ENCODE measurements around the gene HUNK. TPM values are rescaled to one million over a fixed set of nuclear protein-coding genes. Genes with fewer than 3 reads are reported as not detected.
A peak's percentile ranks its signal among the peaks of the same experiment; 100 is the strongest.

HUNK gene
- total RNA-seq, 1 experiment from 2014 or later = 7.0 TPM

- Mint-ChIP-seq H3K4me1 (peaks cover 46% of the 10 kb centered on the region), H3K27me3 (ENCODE audit: low read depth) (no peaks in the 10 kb centered on the region), H3K4me3 (no peak overlapping the region), H3K27ac (peak overlapping the region; percentile 78; the same call in 1 of the 2 replicates), H3K36me3 (no peaks in the 10 kb centered on the region), H3K9me3 (no peaks in the 10 kb centered on the region)
- CTCF ChIA-PET = interaction anchor here (0.9 to 2.2 kb wide), 4 partner anchors 13 to 285 kb away, joined by 3 to 8 read pairs (median 4); no protein-coding TSS in a partner anchor
- DNase-seq (ENCODE audit: low spot score) = no peak
- peak; percentile 38 for ATAC-seq
- POLR2A ChIA-PET = interaction anchor here (1.3 kb wide), 1 partner anchor 22 kb away, joined by 5 read pairs; the partner anchor contains the start of gene HUNK
- TF ChIP-seq RORB (CRISPR knock-in tag; IDR thresholded peaks at IDR 0.05) (no peak), ATF2 (CRISPR knock-in tag; IDR thresholded peaks at IDR 0.05; ENCODE audit: borderline replicate concordance, low read depth) (no peak), ZMAT4 (CRISPR knock-in tag; IDR thresholded peaks at IDR 0.05) (no peak), ZNF396 (CRISPR knock-in tag; IDR thresholded peaks at IDR 0.05; ENCODE audit: borderline replicate concordance) (no peak), ZNF532 (CRISPR knock-in tag; IDR thresholded peaks at IDR 0.05; ENCODE audit: borderline replicate concordance) (no peak), TCF7 (CRISPR knock-in tag; IDR thresholded peaks at IDR 0.05; ENCODE audit: low read depth) (no peak), TEAD1 (CRISPR knock-in tag; IDR thresholded peaks at IDR 0.05) (no peak), MYBL2 (CRISPR knock-in tag; IDR thresholded peaks at IDR 0.05) (no peak), STAT6 (CRISPR knock-in tag; conservative IDR thresholded peaks at IDR 0.05; ENCODE audit: low read depth) (no peak)
These were observed 21.6 kb downstream of the HUNK start for GRCh38 chr21:31894457-31894856.

GRCh38 chr21:31895077-31895835, 22.4 kb downstream of the HUNK start:
- CTCF ChIA-PET = interaction anchor here (1.4 to 2.2 kb wide), 3 partner anchors 21 to 201 kb away, joined by 5 to 8 read pairs (median 7); no protein-coding TSS in a partner anchor
- peak; percentile 40 for ATAC-seq
- Mint-ChIP-seq H3K27ac (0 out of 2 replicates have a peak overlapping the region, but pooled peaks have one; percentile 48), H3K9me3 (no peaks in the 10 kb centered on the region), H3K4me3 (no peak overlapping the region), H3K4me1 (peaks cover 43% of the 10 kb centered on the region), H3K36me3 (no peaks in the 10 kb centered on the region), H3K27me3 (ENCODE audit: low read depth) (no peaks in the 10 kb centered on the region)
- POLR2A ChIA-PET = interaction anchor here (1.3 kb wide), 1 partner anchor 22 kb away, joined by 5 read pairs; the partner anchor contains the start of gene HUNK
- TF ChIP-seq MAX (CRISPR knock-in tag; IDR thresholded peaks at IDR 0.05) (no peak), ZNF121 (CRISPR knock-in tag; IDR thresholded peaks at IDR 0.05) (0 out of 2 replicates have a peak, but pooled peaks have one; percentile 12)
- no peak for DNase-seq (ENCODE audit: low spot score)
